Mammary epithelial cell (primary cell): Measurements from ENCODE around the gene DUSP15.

Source experiments
- CTCF ChIP-seq, 2 donors: IDR thresholded peaks in 1 of 2; conservative IDR thresholded peaks in 1 of 2; 2 replicates each; pipeline ENCODE4 v1.5.1; 2011 to 2012; ENCODE audit warnings: inconsistent platforms in 2 of 2, low read length in 2 of 2, mild to moderate bottlenecking in 2 of 2, control low read depth in 1 of 2, low read depth in 1 of 2; ENCODE audit not compliant: insufficient read depth in 1 of 2; ENCODE audit errors: extremely low read depth in 1 of 2
- EZH2 ChIP-seq: IDR thresholded peaks from 2 replicates; pipeline ENCODE4 v1.6.1; 2012; ENCODE audit warnings: low read length, inconsistent platforms, borderline replicate concordance

- TF ChIP-seq CTCF (conservative IDR thresholded peaks at IDR 0.05 in 1 of 2, IDR thresholded peaks at IDR 0.05 in 1 of 2; ENCODE audit: extremely low read depth in 1 of 2, insufficient read depth in 1 of 2, low read depth in 1 of 2, low read length in 2 of 2): no peak
- no peak for TF ChIP-seq EZH2
These were observed 48.9 kb downstream of the DUSP15 start for GRCh38 chr20:31821427-31821826.
